B cell (primary cell): Measurements from ENCODE around the gene IGFBP3. TPM values are rescaled to one million over a fixed set of nuclear protein-coding genes. Genes with fewer than 3 reads are reported as not detected.

ENCODE experiments used
- ATAC-seq: fragments of 200-7000 bp; cut with Tn5 transposase; one replicate; pipeline ENCODE4 v1.10.0; 2021; ENCODE audit warnings: low read depth, mild to moderate bottlenecking, moderate number of reproducible peaks, moderate library complexity
- CTCF ChIA-PET: fragments of 350-600 bp; sonication (Branson Sonifier 250); formaldehyde crosslinking; loops from one replicate; lab custom pipeline; 2021; ENCODE audit warnings: antibody characterized with exemption, inconsistent platforms; lab: Charles Lee
- POLR2A ChIA-PET: fragments of 350-600 bp; sonication (Branson Sonifier 250); formaldehyde crosslinking; loops from one replicate; lab custom pipeline; 2021; ENCODE audit warnings: antibody characterized with exemption; lab: Charles Lee
- DNase-seq: peaks from one replicate; pipeline ENCODE4 v3.0.0; 2013
- H2AFZ ChIP-seq: 2 replicates; pipeline ENCODE4 v1.6.1; 2012; ENCODE audit warnings: mild to moderate bottlenecking, low read depth, low read length; ENCODE audit not compliant: insufficient read depth, poor library complexity, severe bottlenecking
- H3K27ac ChIP-seq, 2 donors: 1 replicate in 1 of 2; 2 replicates in 1 of 2; pipeline ENCODE4 v1.5.1; 2012 to 2013; ENCODE audit warnings: low read length in 2 of 2, mild to moderate bottlenecking in 2 of 2, moderate library complexity in 1 of 2
- H3K27me3 ChIP-seq, 4 experiments: fragments of 200-600 bp in 1 of 4; sonication (generic) in 1 of 4; replicated peaks in 1 of 4; 1 replicate in 2 of 4; 2 replicates in 2 of 4; pipeline versions ENCODE4 v1.6.1 to v1.7.0; 2013 to 2016; ENCODE audit warnings: low read length in 3 of 4, mild to moderate bottlenecking in 2 of 4, mixed read lengths in 1 of 4, moderate library complexity in 1 of 4; ENCODE audit not compliant: insufficient read depth in 4 of 4, control insufficient read depth in 3 of 4; ENCODE audit errors: control extremely low read depth in 1 of 4
- H3K36me3 ChIP-seq, 2 experiments: replicated peaks in 1 of 2; 1 replicate in 1 of 2; 2 replicates in 1 of 2; pipeline versions ENCODE4 v1.6.1 to v1.7.1; 2013; ENCODE audit warnings: low read length in 1 of 2; ENCODE audit not compliant: insufficient read depth in 2 of 2, control insufficient read depth in 1 of 2; ENCODE audit errors: control extremely low read depth in 1 of 2, extremely low read depth in 1 of 2
- H3K4me1 ChIP-seq, 2 donors: fragments of 200-600 bp in 1 of 2; sonication (generic) in 1 of 2; 1 replicate in 1 of 2; 2 replicates in 1 of 2; pipeline versions ENCODE4 v1.5.1 to v1.6.1; 2013 to 2017; ENCODE audit warnings: low read length in 2 of 2; ENCODE audit not compliant: control insufficient read depth in 2 of 2, insufficient read depth in 2 of 2
- H3K4me2 ChIP-seq: replicated peaks from 2 replicates; pipeline ENCODE3; 2012; ENCODE audit warnings: mild to moderate bottlenecking, low read depth, low read length; ENCODE audit not compliant: poor library complexity, severe bottlenecking
- H3K4me3 ChIP-seq, 5 experiments: fragments of 200-600 bp in 1 of 5; sonication (generic) in 1 of 5; 1 replicate in 3 of 5; 2 replicates in 2 of 5; pipeline versions ENCODE4 v1.5.1 to v1.7.0; 2011 to 2016; ENCODE audit warnings: low read length in 4 of 5, mild to moderate bottlenecking in 4 of 5, low read depth in 2 of 5, control low read depth in 1 of 5, moderate library complexity in 1 of 5; ENCODE audit not compliant: insufficient read depth in 1 of 5; ENCODE audit errors: control extremely low read depth in 1 of 5, extremely low read depth in 1 of 5
- H3K79me2 ChIP-seq: fragments of 200-600 bp; sonication (generic); one replicate; pipeline ENCODE4 v1.6.0; 2016; ENCODE audit warnings: low read length; ENCODE audit not compliant: control insufficient read depth, insufficient read depth
- H3K9ac ChIP-seq: fragments of 200-600 bp; sonication (generic); 2 replicates; pipeline ENCODE4 v1.6.1; 2017; ENCODE audit warnings: mild to moderate bottlenecking, low read length, moderate library complexity
- H3K9me3 ChIP-seq, 3 donors: one replicate each; pipeline versions ENCODE4 v1.6.1 to v1.7.1; 2013; ENCODE audit warnings: low read length in 2 of 3; ENCODE audit not compliant: control insufficient read depth in 2 of 3, insufficient read depth in 1 of 3; ENCODE audit errors: control extremely low read depth in 1 of 3
- H4K20me1 ChIP-seq: 2 replicates; pipeline ENCODE4 v1.6.0; 2012; ENCODE audit warnings: mild to moderate bottlenecking, low read length; ENCODE audit not compliant: insufficient read depth, control insufficient read depth, poor library complexity, severe bottlenecking
- H3K27ac Mint-ChIP-seq: one replicate; pipeline ENCODE4 v1.8.0; 2021; ENCODE audit warnings: mixed read lengths
- H3K27me3 Mint-ChIP-seq: one replicate; pipeline ENCODE4 v1.8.0; 2021; ENCODE audit warnings: mixed read lengths
- H3K4me1 Mint-ChIP-seq: one replicate; pipeline ENCODE4 v1.8.0; 2021; ENCODE audit warnings: mixed read lengths
- H3K4me3 Mint-ChIP-seq: one replicate; pipeline ENCODE4 v1.8.0; 2021; ENCODE audit warnings: mixed read lengths
- H3K9me3 Mint-ChIP-seq: one replicate; pipeline ENCODE4 v1.8.0; 2022; ENCODE audit warnings: mixed read lengths; ENCODE audit not compliant: insufficient read depth
- CTCF ChIP-seq: fragments of 200-600 bp; IDR thresholded peaks from one replicate; pipeline ENCODE4 v1.8.0; 2022; ENCODE audit warnings: antibody characterized with exemption, mild to moderate bottlenecking
- EZH2 ChIP-seq: IDR thresholded peaks from 2 replicates; pipeline ENCODE4 v1.6.1; 2012; ENCODE audit warnings: borderline replicate concordance, low read depth, mild to moderate bottlenecking, moderate library complexity, low read length; ENCODE audit not compliant: insufficient read depth, poor library complexity, severe bottlenecking
- WGBS: methylation state at CpG from one replicate; pipeline ENCODE4 v1.1.5; 2013; ENCODE audit warnings: missing lambda C conversion rate; ENCODE audit not compliant: insufficient coverage; 5-methylcytosine and 5-hydroxymethylcytosine counted together
- intact Hi-C: fragments of 100-400 bp; cut with micrococcal nuclease; formaldehyde crosslinking; loops from one replicate; pipeline ENCODE4 v1.10.0; 2022
- polyA plus RNA-seq: library from polyadenylated mRNA; depleted of rRNA; stranded (reverse); fragments of >200 nt; gene quantifications from 2 replicates; pipeline ENCODE4 v1.2.3, GENCODE V29; 2012
- total RNA-seq, 2 donors: library from RNA; stranded (reverse); fragments of 120-200 nt in 1 of 2; gene quantifications; 1 replicate in 1 of 2; 2 replicates in 1 of 2; pipeline versions ENCODE4 v1.2.3 to v1.2.4, GENCODE V29; 2013 to 2022

Gene IGFBP3
- total and polyA plus RNA-seq, 2 donors (not counting 1 experiment from before 2014, with no cell fraction given), result not detected

- no peak for TF ChIP-seq CTCF
- TF ChIP-seq EZH2, result no peak
- Histone ChIP-seq H3K9ac (no peak overlapping the region), H3K79me2 (no peaks in the 10 kb centered on the region), H4K20me1 (no peaks in the 10 kb centered on the region), H3K4me3 (no peak overlapping the region), H3K4me1 (peaks cover 10 to 13% of the 10 kb centered on the region in 2 donors), H3K9me3 (no peaks in the 10 kb centered on the region), H3K4me2 (no peak overlapping the region), H3K27ac (no peak overlapping the region), H3K36me3 (no peaks in the 10 kb centered on the region), H3K27me3 (peaks cover 0 to 44% (median 29%) of the 10 kb centered on the region in 4 experiments), H2AFZ (no peak overlapping the region)
- intact Hi-C loops, result loop anchor here (1.0 kb wide), 2 partner anchors 1172 to 1337 kb away; no protein-coding TSS in a partner anchor
- H3K4me3 Mint-ChIP-seq, result no peak overlapping the region
- POLR2A ChIA-PET, result no interaction called here
- H3K4me1 Mint-ChIP-seq, result peaks cover 13% of the 10 kb centered on the region
- H3K9me3 Mint-ChIP-seq, result no peaks in the 10 kb centered on the region
- CTCF ChIA-PET, result interaction anchor here (0.8 to 4.2 kb wide), 7 partner anchors 9 to 1338 kb away, joined by 3 to 46 read pairs (median 5); no protein-coding TSS in a partner anchor
- H3K27ac Mint-ChIP-seq, result no peak overlapping the region
- DNase-seq (no peak), ATAC-seq (no peak)
- WGBS, result 80% methylated on average over 11 of the region's 14 CpGs
- peaks cover 50% of the 10 kb centered on the region for H3K27me3 Mint-ChIP-seq
These were observed 4.0 kb downstream of the IGFBP3 start for GRCh38 chr7:45917064-45917463.

DNA sequence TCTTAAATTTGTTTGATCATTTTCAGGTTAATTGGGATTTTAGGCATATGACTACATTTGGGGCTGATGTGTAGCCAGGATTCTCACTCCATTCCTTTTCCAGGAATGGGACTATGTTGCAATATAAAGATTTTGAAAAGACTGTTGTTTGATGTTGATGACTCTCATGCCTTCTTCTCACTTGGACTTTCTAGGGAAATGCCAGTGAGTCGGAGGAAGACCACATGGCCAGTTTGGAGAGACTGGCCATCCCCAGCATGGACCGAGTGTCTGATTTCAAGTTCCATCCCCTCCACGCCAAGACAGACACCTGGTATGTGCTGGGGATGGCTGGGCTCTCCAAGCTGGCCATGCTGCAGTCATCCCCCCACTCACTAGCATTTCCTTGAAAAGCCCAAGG is 5.5 kb downstream of the IGFBP3 start:
- Mint-ChIP-seq H3K27ac (no peak overlapping the region), H3K27me3 (peaks cover 47% of the 10 kb centered on the region), H3K4me1 (peaks cover 8% of the 10 kb centered on the region), H3K9me3 (no peaks in the 10 kb centered on the region), H3K4me3 (no peak overlapping the region)
- Histone ChIP-seq H3K4me2 (no peak overlapping the region), H3K4me3 (no peak overlapping the region), H2AFZ (no peak overlapping the region), H3K27ac (no peak overlapping the region), H3K4me1 (peaks cover 3 to 5% of the 10 kb centered on the region in 2 donors), H3K9ac (no peak overlapping the region), H4K20me1 (no peaks in the 10 kb centered on the region), H3K9me3 (no peaks in the 10 kb centered on the region), H3K36me3 (no peaks in the 10 kb centered on the region), H3K79me2 (no peaks in the 10 kb centered on the region), H3K27me3 (peaks cover 0 to 36% (median 24%) of the 10 kb centered on the region in 4 experiments)
- DNase-seq (no peak), ATAC-seq (no peak)
- POLR2A ChIA-PET, result no interaction called here
- intact Hi-C loops, result no loop called here
- CTCF ChIA-PET, result interaction anchor here (1.3 to 2.4 kb wide), 3 partner anchors 1265 to 1339 kb away, joined by 3 to 10 read pairs (median 6); no protein-coding TSS in a partner anchor
- TF ChIP-seq EZH2 (no peak), CTCF (no peak)
- 65% methylated on average over 2 of the region's 3 CpGs for WGBS
